DMS53 (cell line): ENCODE results near the gene IGSF3.
"Not testable (repeated sequence)": the region's sequence is repeated elsewhere in the genome, so short reads cannot be mapped to it uniquely, and the experiment has no call there.

Experiments
- DNase-seq: peaks from one replicate; lab custom pipeline; 2025; lab: John Stamatoyannopoulos, UW

Gene IGSF3

DNA sequence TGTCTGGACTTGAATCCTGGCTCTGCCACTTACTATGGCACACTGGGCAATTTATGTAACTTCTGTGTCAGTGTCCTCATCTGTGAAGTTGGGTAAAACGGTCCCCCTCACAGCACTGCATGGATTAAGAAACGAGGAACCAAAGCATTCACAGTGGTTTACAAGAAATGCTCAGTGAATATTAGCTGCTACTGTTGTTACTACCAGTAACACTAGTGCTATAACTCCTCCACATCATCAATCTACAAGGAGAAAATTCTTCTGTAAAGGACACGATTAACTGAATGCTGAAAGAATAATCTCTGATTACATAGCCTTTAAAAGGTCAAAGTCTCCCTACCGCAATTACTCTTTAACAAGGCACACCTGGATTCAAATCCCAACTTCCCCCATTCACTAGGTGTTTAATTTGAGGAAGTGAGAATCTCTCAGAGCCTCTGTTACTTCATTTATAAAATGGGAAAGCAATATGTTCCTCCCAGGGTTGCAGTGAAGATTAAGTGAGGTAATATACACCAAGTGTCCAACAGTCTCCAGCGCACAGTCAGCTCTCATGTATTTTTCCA, 70.7 kb downstream of the IGSF3 start:
- DNase-seq = not testable (repeated sequence)

DNA sequence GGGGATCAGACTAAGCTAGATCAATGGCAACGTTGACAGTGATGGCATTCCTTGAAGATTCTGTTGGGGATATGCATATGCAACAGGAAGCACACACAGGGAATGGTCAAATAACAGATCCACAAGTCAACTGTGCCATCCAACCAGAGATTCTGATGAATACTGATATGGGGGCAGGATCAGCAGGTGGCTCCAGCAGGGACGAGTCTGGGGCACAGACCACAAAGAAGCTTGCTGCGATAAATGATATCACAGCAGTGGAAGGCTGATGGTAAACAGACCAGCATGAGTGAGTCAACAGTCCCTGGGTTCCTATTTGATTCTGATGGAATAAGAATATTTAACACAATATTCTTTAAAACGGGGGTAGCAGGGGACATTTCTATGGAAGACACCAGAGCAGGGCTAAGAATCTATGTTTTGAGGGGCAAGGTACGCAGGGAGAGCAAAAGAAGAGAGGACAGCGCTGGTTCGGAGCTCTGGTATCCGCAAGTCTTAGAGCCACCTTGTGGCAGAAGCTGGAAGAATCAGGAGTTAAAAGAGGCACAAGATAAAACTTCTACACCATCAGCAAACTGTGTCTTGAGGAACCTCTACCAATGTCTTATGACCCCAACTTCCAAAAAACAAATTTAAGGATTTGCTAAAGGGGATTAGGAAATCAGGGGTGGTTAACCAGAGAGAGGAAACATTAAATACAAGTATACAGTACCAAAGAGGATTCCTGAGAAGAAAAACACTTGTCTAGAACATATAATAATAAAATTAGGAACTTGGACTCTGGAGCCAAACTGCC, 71.4 kb downstream of the IGSF3 start:
- DNase-seq = not testable (repeated sequence)

DNA sequence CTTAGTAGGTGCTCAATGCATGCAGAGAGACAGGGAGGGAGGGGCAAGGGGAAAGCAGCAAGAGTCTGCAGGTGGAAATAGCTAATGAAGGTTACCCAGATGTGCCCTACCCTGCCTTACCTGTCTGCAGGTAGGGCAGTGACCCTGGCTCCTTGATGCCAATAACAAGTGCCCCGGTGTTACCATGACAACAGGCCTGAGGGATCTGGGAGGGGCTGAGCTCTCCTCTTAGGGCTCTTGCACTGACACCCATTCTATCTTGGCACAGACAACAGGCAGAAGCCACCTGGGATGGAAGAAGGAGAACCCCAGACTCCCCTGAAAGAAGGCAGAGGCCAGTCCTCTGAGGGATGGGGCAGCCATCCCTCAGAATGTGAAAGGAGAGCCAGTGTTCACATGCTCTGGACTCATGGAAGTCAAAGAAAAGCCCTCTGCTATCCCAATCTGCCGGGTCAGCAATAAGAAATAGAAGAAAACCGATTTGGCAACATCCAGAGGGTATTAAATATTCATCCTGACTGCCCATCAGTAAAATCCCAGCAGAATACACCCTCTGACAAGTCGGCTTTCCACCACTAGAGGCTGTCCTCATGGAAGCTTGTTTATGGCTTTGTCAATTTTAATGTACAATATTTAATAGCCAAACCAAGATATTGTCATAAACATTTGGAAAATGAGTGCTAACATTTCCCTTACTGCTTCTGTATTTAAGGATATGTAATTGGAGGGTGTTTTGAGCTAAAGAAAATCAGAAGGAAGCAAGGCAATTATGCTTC, 72.3 kb downstream of the IGSF3 start:
- DNase-seq = not testable (repeated sequence)

DNA sequence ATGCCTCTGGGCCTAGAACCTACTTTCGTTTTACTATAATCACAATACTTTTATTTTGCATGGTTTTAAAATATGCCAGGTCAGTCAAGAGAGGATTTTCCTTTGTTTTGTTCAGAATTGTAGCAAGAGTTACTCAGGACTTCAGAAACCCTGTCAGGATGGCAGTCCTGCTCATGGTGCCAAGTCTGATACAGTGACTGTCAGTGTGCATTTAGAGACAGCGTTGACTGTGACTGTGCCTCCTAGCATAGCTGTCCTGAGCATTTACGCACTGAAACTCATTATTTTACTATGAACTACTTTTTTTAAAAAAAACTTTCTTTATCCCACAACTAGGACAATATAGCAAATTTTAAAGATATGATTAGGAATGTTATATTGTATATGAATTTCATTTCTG, 73.6 kb downstream of the IGSF3 start:
- not testable (repeated sequence) for DNase-seq

- not testable (repeated sequence) for DNase-seq
Measured at GRCh38 chr1:116593401-116593800, 74.1 kb downstream of the IGSF3 start.

GRCh38 chr1:116591951-116592605, 75.5 kb downstream of the IGSF3 start:
- not testable (repeated sequence) for DNase-seq

GRCh38 chr1:116591006-116591950, 76.3 kb downstream of the IGSF3 start:
- DNase-seq = not testable (repeated sequence)

GRCh38 chr1:116590359-116591005, 77.1 kb downstream of the IGSF3 start:
- not testable (repeated sequence) for DNase-seq

- DNase-seq = not testable (repeated sequence)
Measured at GRCh38 chr1:116589101-116589735, 78.3 kb downstream of the IGSF3 start.

- DNase-seq = no peak
Measured at GRCh38 chr1:116587501-116588227, 79.9 kb downstream of the IGSF3 start.

GRCh38 chr1:116586741-116587143, 80.8 kb downstream of the IGSF3 start:
- DNase-seq = no peak

- no peak for DNase-seq
Measured at GRCh38 chr1:116585886-116586285, 81.6 kb downstream of the IGSF3 start.

DNA sequence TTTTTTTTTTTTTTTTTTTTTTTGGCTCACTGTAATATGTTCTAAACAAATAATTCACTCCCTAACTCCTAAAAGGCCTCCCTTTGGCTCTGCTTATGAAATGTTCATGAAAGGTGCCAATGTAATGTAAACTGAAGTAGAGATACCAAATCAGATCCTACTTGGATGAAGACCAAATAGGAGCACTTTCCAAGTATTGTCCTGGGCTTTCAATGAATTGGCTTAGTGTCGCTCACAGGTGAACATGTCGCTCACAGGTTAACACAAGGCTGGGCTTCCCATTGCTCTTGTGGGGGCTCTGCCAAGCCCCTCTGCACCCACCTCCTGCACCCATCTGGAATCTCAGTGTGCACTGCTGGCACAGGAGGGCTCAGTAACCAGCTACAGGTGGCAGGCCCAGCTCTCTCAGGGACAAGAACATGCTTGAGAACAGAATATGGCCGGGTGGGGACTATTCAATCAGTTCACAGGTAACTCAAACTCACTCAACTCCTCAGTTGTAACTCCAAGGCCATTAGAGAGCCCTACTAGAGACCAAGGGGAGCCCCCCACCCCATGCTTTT, 86.1 kb downstream of the IGSF3 start:
- DNase-seq = no peak

GRCh38 chr1:116580446-116581322, 86.8 kb downstream of the IGSF3 start:
- DNase-seq = no peak

DNA sequence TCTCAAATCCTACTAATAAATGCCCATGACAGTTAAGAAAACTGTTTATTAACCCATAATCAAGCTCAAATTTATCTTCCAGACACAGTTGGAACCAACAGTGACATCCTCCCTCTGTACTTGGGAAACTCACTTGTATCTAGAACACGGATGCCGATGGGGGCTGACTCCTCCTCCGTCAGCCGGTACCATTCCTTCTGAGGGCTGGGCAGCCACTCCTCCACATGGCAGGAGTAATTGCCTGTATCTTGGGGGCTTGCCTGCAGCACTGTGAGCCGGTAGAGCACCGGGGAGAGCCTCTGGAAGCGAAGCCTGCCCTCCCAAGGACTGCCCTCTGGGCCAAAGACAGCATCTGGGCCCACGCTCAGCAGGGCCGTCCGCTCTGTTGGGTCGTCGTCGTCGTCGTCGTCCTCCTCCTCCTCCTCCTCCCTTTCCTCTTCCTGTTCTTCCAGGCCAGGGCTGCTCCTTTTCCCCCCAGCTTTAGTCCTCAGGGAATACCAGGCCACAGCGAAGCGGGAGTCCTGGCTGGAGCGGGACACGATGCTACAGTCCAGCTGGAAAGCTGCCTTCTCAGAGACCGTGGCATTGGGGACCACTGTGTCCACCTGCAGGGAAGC, 88.2 kb downstream of the IGSF3 start:
- DNase-seq = no peak

DNA sequence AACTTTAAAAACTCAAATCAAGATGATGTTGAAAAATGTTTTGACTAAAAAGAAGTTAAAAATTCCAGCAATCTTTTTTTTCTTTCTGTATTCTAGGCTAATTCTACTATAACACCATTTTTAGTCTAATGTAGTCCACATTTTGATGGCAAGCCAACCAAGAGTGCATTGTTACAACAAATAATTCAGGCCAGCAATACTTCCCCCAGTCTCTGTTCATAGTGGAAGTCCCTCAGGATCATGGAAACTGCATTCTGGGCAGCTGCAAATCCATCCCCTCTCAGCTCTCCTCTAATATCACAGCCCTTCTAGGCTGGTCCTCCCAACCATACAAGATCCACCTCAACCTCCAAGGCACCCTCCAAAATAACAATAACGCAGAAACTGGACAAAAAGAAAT, 89.0 kb downstream of the IGSF3 start:
- DNase-seq = no peak

DNA sequence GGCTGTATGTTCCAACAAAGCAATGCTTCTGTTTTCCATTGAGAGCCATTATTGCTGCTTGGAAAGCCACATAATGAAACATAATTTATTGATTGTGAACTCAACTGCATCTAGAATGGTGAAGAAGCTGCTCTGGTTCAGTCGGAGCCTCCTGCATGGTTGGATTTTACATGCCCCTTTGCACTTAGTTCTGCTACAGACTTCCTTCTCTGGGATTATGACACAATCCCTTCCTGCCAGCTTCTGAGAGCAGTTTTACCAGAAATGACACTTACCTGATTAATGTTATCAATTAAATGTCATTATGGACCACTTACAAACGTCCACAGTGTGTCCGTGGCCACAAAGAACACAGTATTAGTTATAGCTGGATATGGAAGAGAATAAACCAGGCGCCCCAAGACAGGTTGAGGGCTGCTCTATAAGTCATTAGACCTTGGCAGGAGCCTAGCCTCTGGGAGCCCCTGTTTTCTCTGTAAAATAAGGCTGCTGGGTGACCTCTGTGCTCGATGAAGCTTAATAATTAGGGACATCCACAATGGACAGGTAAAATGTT, 89.7 kb downstream of the IGSF3 start:
- DNase-seq = no peak
